ENCODE data around the gene VWA8.
"Not testable (repeated sequence)": the region's sequence is repeated elsewhere in the genome, so short reads cannot be mapped to it uniquely, and the experiment has no call there.

VWA8 gene

GRCh38 chr13:41622432-41623429, 338.2 kb downstream of the VWA8 start:
- Histone ChIP-seq H3K27me3 (ENCODE audit: low read depth, low read length) (no peaks in the 10 kb centered on the region), H2AFZ (ENCODE audit: low read depth, low read length) (no peak overlapping the region), H3K4me3 (ENCODE audit: low read length) (no peak overlapping the region), H3K9me3 (ENCODE audit: insufficient read depth, low read length) (no peaks in the 10 kb centered on the region), H3K4me2 (ENCODE audit: low read length) (no peak overlapping the region), H3K4me1 (ENCODE audit: low read length) (no peaks in the 10 kb centered on the region), H3K9ac (ENCODE audit: low read length) (no peak overlapping the region), H4K20me1 (ENCODE audit: insufficient read depth, low read length) (no peaks in the 10 kb centered on the region), H3K36me3 (replicated peaks; ENCODE audit: low read depth, low read length) (no peaks in the 10 kb centered on the region), H3K27ac (ENCODE audit: low read length) (no peak overlapping the region), H3K79me2 (ENCODE audit: low read length) (no peaks in the 10 kb centered on the region)
- TF ChIP-seq CTCF (IDR thresholded peaks at IDR 0.05; ENCODE audit: low read depth, low read length) (no peak), EZH2phosphoT487 (IDR thresholded peaks at IDR 0.05; ENCODE audit: low read depth) (no peak)

GRCh38 chr13:41621716-41622431, 339.0 kb downstream of the VWA8 start:
- no peaks in the 10 kb centered on the region for H3K4me1 ChIP-seq (ENCODE audit: low read length)

GRCh38 chr13:41617633-41618032, 343.3 kb downstream of the VWA8 start:
- not testable (repeated sequence) for H3K79me2 ChIP-seq (ENCODE audit: low read length)

More at GRCh38 chr13:41621716-41622431, 339.0 kb downstream of the VWA8 start:
- Histone ChIP-seq H3K9me3 (ENCODE audit: insufficient read depth, low read length) (no peaks in the 10 kb centered on the region), H4K20me1 (ENCODE audit: insufficient read depth, low read length) (no peaks in the 10 kb centered on the region), H3K79me2 (ENCODE audit: low read length) (no peaks in the 10 kb centered on the region), H3K27ac (ENCODE audit: low read length) (no peak overlapping the region), H3K9ac (ENCODE audit: low read length) (no peak overlapping the region), H3K4me3 (ENCODE audit: low read length) (no peak overlapping the region), H3K36me3 (replicated peaks; ENCODE audit: low read depth, low read length) (no peaks in the 10 kb centered on the region), H3K4me2 (ENCODE audit: low read length) (no peak overlapping the region), H2AFZ (ENCODE audit: low read depth, low read length) (no peak overlapping the region), H3K27me3 (ENCODE audit: low read depth, low read length) (no peaks in the 10 kb centered on the region)
- no peak for TF ChIP-seq CTCF (IDR thresholded peaks at IDR 0.05; ENCODE audit: low read depth, low read length)

GRCh38 chr13:41616151-41616550, 344.8 kb downstream of the VWA8 start:
- no peak overlapping the region for H3K27ac ChIP-seq (ENCODE audit: low read length)
- H2AFZ ChIP-seq (ENCODE audit: low read depth, low read length): no peak overlapping the region
- H3K9ac ChIP-seq (ENCODE audit: low read length): no peak overlapping the region
- H3K4me1 ChIP-seq (ENCODE audit: low read length): no peaks in the 10 kb centered on the region
- H3K27me3 ChIP-seq (ENCODE audit: low read depth, low read length): no peaks in the 10 kb centered on the region
- no peaks in the 10 kb centered on the region for H4K20me1 ChIP-seq (ENCODE audit: insufficient read depth, low read length)
- H3K4me2 ChIP-seq (ENCODE audit: low read length): no peak overlapping the region
- H3K36me3 ChIP-seq (replicated peaks; ENCODE audit: low read depth, low read length): no peaks in the 10 kb centered on the region
- H3K79me2 ChIP-seq (ENCODE audit: low read length): no peaks in the 10 kb centered on the region
- no peaks in the 10 kb centered on the region for H3K9me3 ChIP-seq (ENCODE audit: insufficient read depth, low read length)
- TF ChIP-seq EZH2phosphoT487 (IDR thresholded peaks at IDR 0.05; ENCODE audit: low read depth) (no peak), CTCF (IDR thresholded peaks at IDR 0.05; ENCODE audit: low read depth, low read length) (no peak)
- no peak overlapping the region for H3K4me3 ChIP-seq (ENCODE audit: low read length)

More at GRCh38 chr13:41617633-41618032, 343.3 kb downstream of the VWA8 start:
- not testable (repeated sequence) for H2AFZ ChIP-seq (ENCODE audit: low read depth, low read length); H3K4me3 ChIP-seq (ENCODE audit: low read length); H3K27ac ChIP-seq (ENCODE audit: low read length); H3K4me1 ChIP-seq (ENCODE audit: low read length); H3K9ac ChIP-seq (ENCODE audit: low read length); H3K9me3 ChIP-seq (ENCODE audit: insufficient read depth, low read length); H3K36me3 ChIP-seq (replicated peaks; ENCODE audit: low read depth, low read length); H3K27me3 ChIP-seq (ENCODE audit: low read depth, low read length); H4K20me1 ChIP-seq (ENCODE audit: insufficient read depth, low read length); H3K4me2 ChIP-seq (ENCODE audit: low read length)

All from OCI-LY3 (cell line).